Nephron progenitor cell (in vitro differentiated cells): ENCODE results near the gene SLC35F3.

Experiments used
- DNase-seq: peaks from one replicate; pipeline ENCODE4 v3.0.0; 2021
- H3K27ac Mint-ChIP-seq: 2 replicates; pipeline ENCODE4 v1.8.0; 2021; ENCODE audit warnings: mild to moderate bottlenecking, moderate library complexity, mixed read lengths
- H3K27me3 Mint-ChIP-seq: 2 replicates; pipeline ENCODE4 v1.8.0; 2021; ENCODE audit warnings: mild to moderate bottlenecking, low read depth, mixed read lengths; ENCODE audit not compliant: poor library complexity
- H3K36me3 Mint-ChIP-seq: 2 replicates; pipeline ENCODE4 v1.8.0; 2021; ENCODE audit warnings: low read depth, mixed read lengths
- H3K4me1 Mint-ChIP-seq: 2 replicates; pipeline ENCODE4 v1.8.0; 2021; ENCODE audit warnings: mixed read lengths
- H3K4me3 Mint-ChIP-seq: 2 replicates; pipeline ENCODE4 v1.8.0; 2021; ENCODE audit warnings: mild to moderate bottlenecking, moderate library complexity, mixed read lengths
- H3K9me3 Mint-ChIP-seq: 2 replicates; pipeline ENCODE4 v1.8.0; 2021; ENCODE audit warnings: mild to moderate bottlenecking, moderate library complexity, mixed read lengths
- TF ChIP-seq, protein P1 (sequence below): fragments of 200-600 bp; sonication (generic); IDR thresholded peaks from 2 replicates; pipeline ENCODE4 v1.5.0; 2021; ENCODE audit warnings: antibody characterized with exemption

Gene SLC35F3

DNA sequence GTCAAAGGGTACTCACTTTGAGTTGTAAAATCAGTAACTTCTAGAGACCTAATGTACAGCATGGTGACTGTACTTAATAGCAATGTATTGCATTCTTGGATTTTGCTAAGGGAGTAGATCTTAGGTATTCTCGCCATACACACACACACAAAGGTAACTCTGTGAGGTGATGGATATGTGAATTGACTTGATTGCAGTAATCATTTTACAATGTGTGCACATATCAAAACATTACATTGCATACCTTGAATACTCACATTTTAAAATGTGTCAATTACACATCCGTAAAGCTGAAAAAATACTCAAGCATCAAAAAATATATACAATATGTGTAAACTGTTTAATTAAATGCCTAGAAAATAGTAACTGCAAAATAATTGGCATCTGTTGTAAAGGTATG, 86.0 kb downstream of the SLC35F3 start:
- H3K4me1 Mint-ChIP-seq = no peaks in the 10 kb centered on the region
- H3K27me3 Mint-ChIP-seq = peaks cover 4% of the 10 kb centered on the region
- H3K36me3 Mint-ChIP-seq = no peaks in the 10 kb centered on the region
- no peak overlapping the region for H3K4me3 Mint-ChIP-seq
- no peaks in the 10 kb centered on the region for H3K9me3 Mint-ChIP-seq
- no peak overlapping the region for H3K27ac Mint-ChIP-seq
- TF ChIP-seq, protein P1, sequence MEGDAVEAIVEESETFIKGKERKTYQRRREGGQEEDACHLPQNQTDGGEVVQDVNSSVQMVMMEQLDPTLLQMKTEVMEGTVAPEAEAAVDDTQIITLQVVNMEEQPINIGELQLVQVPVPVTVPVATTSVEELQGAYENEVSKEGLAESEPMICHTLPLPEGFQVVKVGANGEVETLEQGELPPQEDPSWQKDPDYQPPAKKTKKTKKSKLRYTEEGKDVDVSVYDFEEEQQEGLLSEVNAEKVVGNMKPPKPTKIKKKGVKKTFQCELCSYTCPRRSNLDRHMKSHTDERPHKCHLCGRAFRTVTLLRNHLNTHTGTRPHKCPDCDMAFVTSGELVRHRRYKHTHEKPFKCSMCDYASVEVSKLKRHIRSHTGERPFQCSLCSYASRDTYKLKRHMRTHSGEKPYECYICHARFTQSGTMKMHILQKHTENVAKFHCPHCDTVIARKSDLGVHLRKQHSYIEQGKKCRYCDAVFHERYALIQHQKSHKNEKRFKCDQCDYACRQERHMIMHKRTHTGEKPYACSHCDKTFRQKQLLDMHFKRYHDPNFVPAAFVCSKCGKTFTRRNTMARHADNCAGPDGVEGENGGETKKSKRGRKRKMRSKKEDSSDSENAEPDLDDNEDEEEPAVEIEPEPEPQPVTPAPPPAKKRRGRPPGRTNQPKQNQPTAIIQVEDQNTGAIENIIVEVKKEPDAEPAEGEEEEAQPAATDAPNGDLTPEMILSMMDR = no peak
- DNase-seq = no peak

DNA sequence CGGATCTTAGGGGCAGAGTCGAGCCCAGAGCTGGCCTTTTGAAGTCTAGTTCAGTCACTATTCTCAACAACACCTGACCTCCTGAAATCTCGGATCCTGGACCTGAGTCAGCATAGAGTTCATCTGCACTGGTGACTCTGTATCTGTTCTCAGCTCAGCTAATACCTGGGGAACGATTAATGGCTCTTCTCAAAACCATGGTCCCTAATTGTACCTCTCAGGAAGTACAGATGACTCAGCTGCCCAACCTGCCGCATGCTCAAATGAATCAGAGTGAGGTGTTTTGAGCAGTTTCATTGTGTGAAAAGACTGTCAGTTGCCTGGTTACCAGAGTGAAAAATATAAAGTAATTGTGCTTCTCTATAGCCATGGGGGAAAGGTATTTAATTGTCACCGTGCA, 89.2 kb downstream of the SLC35F3 start:
- Mint-ChIP-seq H3K9me3 (no peaks in the 10 kb centered on the region), H3K36me3 (no peaks in the 10 kb centered on the region), H3K4me3 (no peak overlapping the region), H3K27me3 (peaks cover 7% of the 10 kb centered on the region), H3K27ac (no peak overlapping the region), H3K4me1 (no peaks in the 10 kb centered on the region)
- TF ChIP-seq, protein P1 = no peak
- DNase-seq = no peak

DNA sequence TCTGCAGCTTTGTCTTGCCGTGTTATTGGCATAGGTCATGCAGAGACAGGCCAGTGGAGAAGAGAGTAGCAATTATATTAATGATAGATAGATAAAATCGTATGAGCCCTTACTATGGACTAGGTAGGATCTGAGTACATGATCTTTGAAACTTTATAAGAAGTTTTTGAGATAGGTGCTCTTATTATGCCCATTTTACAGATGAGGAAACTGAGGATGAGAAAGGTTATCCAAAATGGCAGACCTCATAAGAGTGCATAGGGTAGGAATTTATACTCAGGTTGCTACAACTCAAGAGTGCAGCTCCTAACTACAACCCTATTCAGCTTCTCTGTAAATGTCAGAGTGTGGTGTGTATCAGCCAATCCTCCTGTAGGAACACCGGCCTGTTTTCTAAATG, 89.6 kb downstream of the SLC35F3 start:
- no peak for DNase-seq
- H3K9me3 Mint-ChIP-seq = no peaks in the 10 kb centered on the region
- H3K27me3 Mint-ChIP-seq = peaks cover 7% of the 10 kb centered on the region
- H3K4me1 Mint-ChIP-seq = no peaks in the 10 kb centered on the region
- H3K4me3 Mint-ChIP-seq = no peak overlapping the region
- H3K27ac Mint-ChIP-seq = no peak overlapping the region
- H3K36me3 Mint-ChIP-seq = no peaks in the 10 kb centered on the region
- TF ChIP-seq, protein P1 = no peak

DNA sequence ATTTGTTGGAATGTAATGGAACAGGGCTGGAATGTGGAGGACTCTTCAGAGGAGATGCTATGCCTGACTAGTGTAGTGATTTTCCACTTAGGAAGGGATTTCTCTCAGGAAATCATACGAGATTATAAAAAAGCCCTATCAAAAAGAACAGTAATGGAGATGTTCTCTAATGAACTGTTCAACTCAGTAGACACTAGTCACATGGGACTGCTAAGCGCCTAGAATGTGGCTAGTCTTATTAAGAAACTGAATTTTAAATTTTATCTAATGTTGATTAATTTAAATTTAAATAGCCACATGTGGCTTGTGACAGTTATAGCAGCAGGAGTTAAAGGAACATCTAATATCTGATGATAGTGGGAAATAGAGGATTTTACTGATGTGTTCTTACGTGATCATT, 94.0 kb downstream of the SLC35F3 start:
- Mint-ChIP-seq H3K36me3 (no peaks in the 10 kb centered on the region), H3K27ac (no peak overlapping the region), H3K9me3 (no peaks in the 10 kb centered on the region), H3K27me3 (peaks cover 3% of the 10 kb centered on the region), H3K4me1 (no peaks in the 10 kb centered on the region), H3K4me3 (no peak overlapping the region)
- DNase-seq = no peak
- TF ChIP-seq, protein P1 = no peak

DNA sequence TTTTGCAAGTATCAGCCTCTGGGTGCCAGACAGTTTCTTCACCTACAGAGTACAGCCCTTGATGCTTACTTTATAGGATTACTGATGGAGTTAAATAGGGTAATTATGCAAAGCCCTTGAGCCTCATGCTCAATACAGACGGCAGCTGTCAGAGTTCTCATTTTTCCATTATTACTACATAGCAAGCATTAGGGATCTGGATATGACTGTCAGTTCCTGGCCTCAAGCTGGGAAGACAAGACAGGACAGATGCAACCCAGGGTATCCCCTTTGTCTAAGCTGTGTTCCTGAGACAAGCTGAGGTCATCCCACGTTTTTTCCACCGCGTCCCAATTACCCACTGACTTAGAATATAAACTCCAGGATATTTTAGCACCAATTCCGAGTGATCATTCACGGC, 94.4 kb downstream of the SLC35F3 start:
- H3K27ac Mint-ChIP-seq = no peak overlapping the region
- H3K36me3 Mint-ChIP-seq = no peaks in the 10 kb centered on the region
- peaks cover 3% of the 10 kb centered on the region for H3K27me3 Mint-ChIP-seq
- H3K4me1 Mint-ChIP-seq = no peaks in the 10 kb centered on the region
- no peak for DNase-seq
- H3K9me3 Mint-ChIP-seq = no peaks in the 10 kb centered on the region
- no peak overlapping the region for H3K4me3 Mint-ChIP-seq
- TF ChIP-seq, protein P1 = no peak

DNA sequence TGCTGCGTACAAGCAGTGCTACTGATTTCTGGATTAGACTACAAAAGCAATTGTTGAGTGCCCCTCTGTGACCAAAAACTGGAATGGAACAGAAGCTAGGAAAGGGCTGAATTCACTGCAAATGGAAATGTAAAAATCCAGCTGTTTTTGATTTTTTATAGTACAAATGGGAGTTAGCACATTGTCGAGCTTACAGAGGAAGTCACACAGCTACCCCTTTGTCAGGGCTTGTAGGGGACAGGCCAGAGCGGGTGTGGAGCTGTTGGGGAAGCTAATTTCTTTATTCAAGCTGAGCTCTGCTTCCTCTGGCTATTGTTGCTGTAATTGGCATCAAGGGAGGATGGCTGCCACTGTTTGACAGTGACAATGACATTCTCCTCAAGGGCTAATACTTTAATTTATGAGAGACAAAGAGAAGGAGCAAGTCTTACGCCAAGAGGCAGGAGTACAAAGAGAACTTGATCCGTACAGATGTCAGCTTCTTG, 96.1 kb downstream of the SLC35F3 start:
- Mint-ChIP-seq H3K9me3 (no peaks in the 10 kb centered on the region), H3K4me3 (no peak overlapping the region), H3K27ac (no peak overlapping the region), H3K4me1 (no peaks in the 10 kb centered on the region), H3K27me3 (peaks cover 3% of the 10 kb centered on the region), H3K36me3 (no peaks in the 10 kb centered on the region)
- DNase-seq = no peak
- TF ChIP-seq, protein P1 = no peak
